Fibroblast of skin of left biceps (primary cell): ENCODE data around the gene AHNAK.

Source experiments
- DNase-seq, 2 experiments: peaks; one replicate each; pipeline ENCODE4 v3.0.0-alpha.2; 2013; ENCODE audit warnings: low read depth in 2 of 2

The AHNAK gene

DNA sequence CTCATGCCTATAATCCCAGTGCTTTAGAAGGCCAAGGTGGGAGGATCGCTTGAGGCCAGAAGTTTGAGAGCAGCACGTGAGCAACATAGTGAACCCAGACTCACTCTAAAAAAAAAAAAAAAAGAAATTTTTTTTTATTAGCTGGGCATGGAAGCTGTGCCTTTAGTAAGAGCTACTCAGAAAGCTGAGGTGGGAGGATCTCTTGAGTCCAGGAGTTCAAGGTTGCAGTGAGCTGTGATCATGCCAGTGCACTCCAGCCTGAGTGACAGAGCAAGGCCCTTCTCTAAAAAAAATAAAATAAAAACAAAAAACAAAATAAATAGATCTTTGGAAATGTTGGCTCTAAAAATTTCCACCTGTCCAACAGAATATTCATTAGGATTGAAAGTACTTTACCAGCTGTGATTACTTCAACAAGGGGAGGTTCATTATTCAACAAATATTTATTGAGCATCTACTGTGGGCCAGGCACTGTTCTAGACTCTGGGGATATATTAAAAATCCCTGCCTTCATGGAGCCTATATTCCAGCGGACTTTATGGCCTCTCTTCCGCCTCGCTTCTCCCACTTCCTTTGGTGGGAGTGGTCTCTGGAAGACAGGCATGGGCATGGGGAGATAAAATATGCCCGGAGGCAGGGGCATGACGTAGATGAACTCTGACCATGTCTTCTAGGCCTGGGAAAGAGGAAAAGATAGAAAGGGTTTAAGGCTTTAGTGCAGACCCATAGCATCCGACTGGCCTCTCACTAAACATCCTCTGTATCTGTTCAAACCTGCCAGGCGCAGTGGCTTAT is 47.9 kb downstream of the AHNAK start:
- DNase-seq: no peak

DNA sequence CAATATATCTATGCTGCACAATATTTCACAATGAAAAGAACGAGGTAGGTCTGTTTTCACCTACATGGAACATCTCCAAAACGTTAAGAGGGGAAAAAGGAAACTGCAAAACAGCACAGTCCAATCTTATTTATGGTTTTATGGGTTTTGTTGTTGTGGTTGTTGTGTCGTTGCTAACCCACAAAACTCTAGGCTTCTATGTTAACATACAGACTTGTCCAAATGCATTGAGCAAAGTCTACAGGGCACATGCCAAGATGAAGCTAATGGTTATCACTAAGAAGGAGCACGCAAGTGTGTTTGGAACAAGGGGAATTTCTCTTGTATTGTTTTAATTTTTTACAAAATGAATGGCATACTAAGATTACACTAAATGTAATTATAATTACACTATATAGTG is 48.6 kb downstream of the AHNAK start:
- no peak for DNase-seq

DNA sequence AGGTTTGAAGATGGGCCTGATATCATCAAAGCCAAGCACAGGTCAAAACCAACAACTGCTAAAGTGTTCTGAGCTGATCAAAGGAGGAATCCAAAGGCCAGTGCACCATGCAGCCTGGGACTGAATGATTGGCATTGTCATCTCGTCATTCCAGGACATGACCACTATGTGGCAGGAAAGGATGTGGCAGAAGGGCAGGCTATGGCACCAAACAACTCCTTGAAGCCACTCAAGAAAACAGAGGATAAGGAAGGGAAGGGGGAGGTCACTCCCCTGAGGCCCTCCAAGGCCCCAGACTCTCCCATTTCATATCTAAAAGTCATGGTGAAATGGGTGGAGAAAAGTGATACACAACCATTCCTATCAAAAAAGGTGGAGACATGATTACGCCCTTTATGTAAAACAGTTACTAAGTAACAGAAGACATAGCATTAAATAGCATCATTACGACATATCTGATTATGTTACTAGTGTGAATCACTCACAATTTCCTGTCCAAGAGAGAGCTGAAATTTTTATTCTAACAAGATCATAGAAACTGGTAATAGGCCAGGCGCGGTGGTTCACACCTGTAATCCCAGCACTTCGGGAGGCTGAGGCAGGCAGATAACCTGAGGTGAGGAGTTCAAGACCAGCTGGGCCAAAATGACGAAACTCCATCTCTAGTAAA is 49.3 kb downstream of the AHNAK start:
- no peak for DNase-seq

DNA sequence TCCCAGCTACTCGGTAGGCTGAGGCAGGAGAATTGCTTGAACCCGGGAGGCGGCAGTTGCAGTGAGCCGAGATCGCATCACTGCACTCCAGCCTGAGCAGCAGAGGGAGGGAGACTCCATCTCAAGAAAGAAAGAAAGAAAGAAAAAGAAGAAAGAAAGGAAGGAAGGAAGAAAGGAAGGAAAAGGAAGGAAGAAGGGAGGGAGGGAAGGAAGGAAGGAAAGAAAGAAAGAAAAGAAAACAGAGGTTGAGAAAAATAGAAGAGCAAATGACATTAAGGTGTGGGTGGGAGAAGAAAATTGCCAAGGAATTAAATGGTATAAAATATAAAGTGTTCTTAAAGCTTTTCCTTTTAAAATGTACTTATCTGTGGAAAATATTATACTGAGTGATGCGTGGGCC is 49.9 kb downstream of the AHNAK start:
- DNase-seq: no peak

DNA sequence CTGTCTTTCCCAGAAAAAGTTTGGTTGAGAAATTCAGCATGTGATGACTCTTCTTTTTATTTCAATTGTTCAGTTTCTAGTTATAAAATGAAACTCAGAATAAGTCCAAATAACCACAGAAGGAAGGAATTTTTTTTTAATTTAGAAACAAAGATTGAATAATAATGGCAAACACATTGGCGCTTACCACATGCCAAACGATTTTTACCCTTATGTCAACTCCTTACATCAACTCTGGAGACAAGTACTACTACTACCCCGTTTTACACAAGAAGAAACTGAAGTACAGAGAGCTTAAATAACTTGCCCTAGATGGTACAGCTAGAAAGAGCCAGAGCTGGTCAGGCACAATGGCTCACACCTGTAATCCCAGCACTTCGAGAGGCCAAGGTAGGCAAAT is 52.4 kb downstream of the AHNAK start:
- no peak for DNase-seq

DNA sequence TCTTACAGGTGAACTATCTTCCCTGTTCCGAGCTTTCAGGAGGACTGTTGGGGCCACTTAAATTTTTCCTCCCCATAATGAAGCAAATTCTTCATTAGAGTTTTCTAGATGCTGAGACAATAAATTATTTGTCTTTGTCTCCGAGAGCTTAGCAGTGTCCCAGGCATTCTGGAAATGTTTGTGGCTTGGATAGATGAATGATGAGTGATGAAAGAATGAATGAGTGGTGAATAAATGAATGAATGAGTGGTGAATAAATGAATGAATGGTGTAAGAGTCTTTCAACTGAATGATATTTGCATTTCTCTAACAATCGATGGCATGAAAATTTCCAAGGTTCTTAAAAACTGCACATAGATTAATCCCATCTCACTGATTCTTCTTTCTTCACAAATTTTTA is 52.8 kb downstream of the AHNAK start:
- no peak for DNase-seq

DNA sequence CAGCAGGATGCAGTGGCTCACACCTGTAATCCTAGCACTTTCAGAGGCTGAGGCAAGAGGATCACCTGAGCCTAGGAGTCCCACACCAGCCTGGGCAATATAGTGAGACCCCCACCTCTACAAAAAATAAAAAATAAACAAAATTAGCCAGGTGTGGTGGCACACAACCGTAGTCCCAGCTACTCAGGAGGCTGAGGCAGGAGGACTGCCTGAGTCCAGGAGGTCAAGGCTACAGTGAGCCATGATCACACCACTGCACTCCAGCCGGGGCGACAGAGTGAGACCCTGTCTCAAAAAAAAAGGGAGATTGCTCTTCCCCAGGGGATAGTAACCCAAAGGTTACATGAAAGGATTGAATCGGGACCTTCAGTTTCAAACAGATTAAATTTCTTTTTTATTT is 54.0 kb downstream of the AHNAK start:
- DNase-seq: no peak

DNA sequence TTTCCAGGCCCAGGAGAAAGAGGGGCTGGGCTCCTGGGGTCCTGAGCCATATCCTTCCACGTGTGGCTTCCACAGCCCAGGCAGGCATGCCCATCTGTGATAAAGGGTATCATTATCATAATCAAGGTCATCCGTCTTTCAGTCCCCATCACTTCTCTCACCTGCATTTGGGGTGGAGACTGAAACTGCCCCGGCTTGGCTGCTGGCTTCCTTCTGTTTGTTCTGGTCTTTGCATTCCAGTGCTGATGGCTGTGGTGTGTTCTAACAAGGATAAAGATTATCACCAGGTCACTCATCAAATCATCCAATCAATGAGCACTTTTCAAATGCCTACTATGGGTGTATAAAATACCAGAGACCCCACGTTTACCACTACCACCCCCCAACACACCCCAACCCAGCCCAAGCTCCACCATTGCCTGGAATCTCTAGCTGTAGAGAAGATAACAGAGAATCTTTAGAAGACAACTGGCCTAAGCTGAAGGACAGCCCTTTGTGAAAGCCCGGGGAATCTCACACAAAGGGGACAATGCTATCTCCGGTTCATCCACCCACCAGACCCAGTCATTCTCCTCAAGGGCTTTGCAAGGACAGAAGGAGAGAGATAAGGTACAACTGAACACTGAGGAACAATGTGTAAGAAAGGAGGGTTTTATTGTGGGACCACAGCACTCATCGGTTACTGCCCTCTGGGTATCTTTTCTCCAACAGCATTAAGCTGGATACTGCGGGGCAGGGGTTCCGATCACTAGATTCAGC is 54.9 kb downstream of the AHNAK start:
- DNase-seq: no peak

DNA sequence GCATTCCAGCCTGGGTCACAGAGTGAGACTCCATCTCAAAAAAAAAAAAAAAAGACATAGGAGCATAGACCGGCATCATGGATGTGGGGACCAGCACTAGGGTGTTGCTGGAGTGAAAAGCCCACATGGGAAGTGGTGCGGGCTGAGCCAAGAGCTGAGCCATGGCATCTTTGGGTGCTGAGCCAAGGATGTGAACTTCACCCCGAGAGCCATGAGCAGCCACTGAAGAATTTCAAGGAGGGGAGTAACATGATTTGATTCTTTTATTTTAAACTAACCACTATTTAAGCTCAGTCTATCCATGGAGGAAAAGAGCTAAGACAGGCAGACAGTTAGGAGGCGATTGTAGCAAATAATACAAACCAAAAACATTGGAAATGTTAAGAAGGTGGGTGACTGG is 57.4 kb downstream of the AHNAK start:
- DNase-seq: no peak

DNA sequence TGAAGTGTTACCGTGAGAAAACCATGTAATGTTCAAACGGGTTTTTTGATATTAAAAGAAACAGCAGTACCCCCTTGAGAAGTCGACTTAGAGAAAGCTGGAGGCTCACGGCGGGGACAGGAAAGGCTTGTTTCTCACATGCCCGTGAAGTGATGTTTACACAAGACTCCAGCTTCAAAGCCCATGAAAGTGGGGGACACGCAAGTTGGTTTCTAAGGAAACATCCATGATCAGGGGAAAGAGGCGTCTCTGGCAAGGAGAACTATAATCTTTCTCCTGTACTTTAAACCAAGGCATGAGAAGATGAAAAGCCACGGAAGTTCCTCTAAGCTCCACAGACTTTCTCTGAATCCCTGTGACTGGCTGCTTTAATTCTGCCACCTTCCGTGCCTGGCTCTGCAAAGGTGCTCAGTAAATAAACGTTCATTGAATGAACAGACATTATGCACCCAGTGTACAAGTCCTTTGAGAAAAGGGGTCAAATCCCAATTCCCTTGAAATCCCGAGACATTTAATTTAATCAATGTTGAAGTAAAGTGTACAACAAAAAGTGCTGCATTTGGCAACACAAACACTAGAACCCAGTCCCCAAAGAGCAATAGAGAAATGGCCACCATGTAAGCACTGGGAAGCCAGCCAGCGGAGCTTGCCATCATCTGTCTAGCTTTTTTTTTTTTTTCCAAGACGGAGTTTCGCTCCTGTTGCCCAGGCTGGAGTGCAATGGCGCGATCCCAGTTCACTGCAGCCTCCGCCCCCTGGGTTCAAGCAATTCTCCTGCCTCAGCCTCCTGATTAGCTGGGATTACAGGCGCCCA is 58.7 kb downstream of the AHNAK start:
- DNase-seq: no peak

DNA sequence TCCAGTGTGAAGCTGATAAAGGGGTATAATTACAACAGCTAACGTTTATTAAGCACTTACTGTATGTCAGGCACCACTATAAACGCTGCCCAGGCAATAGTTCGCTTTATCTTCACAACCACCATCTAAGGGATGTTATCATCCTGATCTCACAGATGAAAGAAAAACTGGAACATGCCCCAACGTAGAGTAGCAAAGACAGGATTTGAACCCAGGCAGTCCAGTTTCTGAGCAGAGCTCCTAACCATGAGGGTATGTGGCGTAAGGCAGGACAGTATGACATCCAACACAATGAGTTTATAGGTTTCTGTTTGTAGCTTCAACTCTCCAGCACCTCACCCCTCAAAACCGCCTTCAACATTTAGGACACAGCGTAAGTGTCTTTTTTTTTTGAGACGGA is 59.5 kb downstream of the AHNAK start:
- no peak for DNase-seq

DNA sequence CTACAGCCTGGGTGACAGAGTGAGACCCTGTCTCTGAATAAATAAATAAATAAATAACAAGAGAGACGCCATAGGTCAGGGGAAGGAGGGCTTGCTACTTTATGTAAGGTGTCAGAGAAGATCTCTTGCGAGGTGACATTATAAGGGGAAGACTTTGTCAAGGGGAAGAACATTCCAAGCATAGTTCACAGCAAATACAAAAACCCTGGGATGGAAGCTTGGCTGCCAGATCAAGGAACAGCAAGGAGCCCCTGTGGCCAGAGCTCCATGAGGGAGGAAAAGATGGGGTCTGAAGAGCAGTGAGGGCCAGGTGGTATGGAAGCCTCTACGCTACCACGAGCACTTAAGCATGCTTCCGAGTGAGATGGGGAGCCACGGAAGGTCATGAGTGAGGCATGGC is 62.3 kb downstream of the AHNAK start:
- no peak for DNase-seq

DNA sequence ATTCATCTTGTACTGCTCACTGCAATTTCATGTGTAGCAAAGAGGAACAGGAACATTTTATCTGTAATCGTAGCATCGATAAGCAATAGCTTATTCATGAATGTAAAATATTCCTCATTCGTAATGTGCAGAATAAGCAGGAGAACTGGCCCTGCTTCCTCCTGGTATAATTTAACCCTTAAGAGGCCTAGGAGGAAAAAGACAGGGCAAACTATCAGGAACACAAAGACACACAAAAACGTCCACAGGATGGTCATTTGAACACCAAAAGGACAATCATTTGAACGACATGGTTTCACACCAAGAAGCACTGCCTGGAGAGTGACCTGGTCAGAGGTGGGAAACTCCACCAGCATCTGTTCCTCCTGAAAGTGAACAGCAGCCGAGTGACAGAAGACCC is 63.9 kb downstream of the AHNAK start:
- DNase-seq: no peak

DNA sequence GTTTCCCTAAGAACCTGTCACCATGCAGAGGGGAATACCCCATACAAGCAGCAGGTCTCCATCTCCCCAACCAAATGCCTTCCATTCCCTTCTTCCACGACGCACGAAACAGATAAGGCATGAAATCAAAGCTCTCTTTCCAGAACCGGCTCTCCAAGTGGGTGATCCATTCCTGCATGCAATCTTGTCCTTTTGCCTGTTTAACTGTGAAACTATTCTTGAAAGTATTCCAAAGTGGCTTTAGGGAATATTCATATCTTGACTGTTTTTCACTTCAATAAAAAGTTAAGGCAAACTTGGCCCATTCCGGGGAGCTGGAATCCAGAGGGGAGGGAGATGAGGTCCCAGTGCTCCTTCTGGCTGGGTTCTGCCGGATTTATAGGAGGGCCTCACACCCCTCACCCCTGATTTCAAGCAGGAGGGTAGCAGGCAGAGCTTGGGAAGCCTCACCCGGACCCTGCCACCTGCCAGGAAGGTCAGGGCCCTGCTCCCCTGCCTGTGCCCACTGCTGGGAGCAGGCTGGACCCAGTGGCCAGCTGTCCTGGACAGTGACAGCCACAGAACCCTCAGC is 66.9 kb downstream of the AHNAK start:
- no peak for DNase-seq

DNA sequence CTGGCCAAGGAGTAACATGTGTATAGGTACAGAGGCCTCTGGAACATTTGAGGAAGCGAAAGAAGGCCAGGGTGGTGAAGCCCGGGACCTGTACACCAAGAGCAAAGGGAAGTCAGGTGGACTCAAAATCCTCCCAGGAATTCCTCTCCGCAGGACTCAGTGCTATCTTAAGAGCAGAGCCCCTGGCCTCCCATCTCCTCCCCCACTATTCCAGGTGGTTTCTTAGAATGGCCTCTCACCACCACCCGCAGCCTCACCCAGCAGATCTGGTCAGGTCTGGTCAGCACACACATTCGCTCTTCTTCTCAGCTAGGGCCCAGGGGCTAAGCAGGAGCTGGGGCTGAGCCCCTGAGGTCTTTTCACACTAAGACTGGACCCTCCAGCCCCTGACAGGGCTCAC is 68.7 kb downstream of the AHNAK start:
- DNase-seq: no peak

DNA sequence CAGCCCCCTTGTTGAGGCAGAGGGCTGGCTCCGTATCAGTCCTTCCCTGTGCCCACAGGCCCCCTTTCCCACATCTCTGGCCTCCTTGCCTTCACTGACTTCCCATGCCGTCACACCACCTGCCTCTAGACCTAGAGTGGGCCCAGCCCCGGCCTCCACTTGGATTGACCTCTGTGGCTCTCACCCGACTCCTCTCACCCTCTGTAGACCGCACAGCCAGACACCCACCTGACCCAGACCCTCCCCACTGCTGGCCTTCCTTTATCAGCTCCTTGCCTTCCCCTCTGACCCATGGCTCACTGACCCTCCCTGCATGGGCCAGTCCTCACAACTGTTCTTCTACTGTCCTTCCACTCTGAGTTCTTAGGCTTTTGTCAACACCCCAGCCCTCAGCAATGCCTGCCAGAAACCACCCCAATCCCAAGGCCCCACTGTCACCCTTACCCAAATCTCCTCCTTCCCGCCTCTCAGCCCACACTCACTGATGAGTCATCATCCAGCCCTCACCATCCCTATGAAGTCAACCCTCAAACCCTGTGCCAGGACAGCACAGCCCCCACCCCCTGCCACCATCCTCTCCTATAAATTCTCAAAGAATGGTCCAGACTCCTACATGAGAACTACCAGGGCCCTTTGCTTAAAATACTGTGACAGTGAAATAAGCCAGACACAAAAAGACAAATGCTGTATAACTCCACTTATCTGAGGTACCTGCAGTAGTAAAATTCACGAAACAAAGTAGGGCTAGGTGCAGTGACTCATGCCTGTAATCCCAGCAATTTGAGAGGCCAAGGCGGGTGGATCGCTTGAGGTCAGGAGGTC is 74.3 kb downstream of the AHNAK start:
- no peak for DNase-seq

DNA sequence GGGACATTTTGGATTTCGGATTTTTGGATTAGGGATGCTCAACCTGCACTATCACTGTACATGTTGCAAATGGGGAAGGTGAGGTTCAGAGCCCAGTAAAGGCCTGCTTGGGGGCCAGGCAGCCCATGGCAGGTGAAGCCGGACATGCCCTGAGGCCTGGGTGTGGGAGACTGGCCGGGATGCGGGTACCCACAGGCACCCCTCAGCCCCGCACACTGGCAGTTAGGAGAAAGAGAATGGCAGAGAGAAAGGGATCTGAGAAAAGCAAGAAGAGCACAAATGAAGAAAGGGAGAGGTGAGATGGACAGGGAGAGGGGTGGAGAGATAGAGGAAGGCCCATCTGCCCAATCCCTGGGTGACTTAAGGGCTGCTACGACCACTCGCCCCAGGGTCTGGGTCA is 75.0 kb downstream of the AHNAK start:
- no peak for DNase-seq

DNA sequence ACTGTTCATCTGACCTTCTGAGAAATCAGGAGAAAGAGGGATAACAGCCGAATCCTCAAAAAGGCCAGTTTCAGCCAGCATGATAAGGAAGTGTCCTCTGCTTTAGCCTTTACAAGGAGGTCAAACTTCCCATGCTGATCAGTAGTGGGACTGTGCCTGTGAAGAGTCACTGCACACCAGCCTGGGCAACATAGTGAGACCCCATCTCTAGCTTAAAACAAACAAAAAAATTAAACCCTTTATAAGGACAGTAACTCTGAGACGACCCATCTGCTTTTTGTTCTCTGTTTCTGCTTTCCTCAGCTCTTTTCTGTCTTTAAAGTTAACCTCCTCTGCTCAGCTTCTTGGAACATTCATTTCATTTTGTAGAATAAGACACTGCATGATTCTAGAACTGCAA is 78.0 kb downstream of the AHNAK start:
- DNase-seq: no peak

DNA sequence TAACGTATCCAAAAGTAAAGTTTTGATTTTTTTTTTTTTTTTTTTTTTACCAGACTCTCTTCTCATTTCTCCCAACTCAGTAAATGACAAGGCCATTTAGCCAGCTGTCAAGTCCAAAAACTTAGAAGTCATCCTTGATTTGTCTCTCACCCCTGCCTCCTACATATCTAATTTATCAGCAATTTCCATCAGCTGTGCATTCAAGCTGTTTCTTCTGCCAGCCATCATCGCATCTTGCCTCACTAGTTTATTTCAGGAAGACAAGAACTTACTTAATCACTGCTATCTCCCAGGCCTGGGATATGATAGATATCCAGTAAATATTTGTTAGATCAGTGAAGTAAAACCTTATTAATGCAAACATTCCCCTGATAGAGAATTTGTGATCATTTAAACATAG is 80.2 kb downstream of the AHNAK start:
- DNase-seq: no peak

DNA sequence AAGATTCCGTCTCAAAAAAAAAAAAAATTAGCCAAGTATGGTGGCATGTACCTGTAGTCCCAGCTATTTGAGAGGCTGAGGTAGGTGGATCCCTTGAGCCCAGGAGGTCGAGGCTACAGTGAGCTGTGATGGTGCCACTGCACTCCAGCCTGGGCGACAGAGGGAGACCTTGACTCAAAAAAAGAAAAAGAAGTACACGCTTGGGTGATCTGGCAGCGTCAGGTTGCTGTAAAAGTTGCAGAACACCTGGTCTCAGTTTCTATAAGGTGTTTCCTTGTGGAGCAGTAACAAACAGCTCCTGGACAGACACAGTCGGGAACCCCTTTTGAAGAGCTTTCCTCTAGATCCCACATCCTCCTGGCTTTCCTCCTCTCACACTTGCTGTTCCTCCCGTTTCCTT is 82.0 kb downstream of the AHNAK start:
- DNase-seq: no peak

DNA sequence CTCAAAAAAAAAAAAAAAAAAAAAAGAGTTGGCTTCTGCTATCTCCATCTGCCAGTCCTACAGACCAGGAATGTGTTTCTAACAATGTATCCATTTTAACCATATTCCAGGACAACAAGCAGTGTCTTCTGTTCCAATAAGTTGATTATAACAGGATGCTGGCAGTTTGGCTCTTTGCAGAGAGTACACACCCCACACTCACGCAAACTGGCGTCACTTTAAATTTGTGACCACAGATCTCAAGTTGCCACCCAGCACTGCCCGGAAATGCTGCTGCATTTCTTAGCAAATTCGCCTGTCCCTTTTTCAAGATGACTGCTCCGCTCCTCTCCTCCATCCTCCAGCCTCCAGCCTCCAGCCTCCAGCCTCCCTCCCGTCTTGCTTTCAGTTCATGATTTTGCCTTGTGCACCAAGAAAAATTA is 83.5 kb downstream of the AHNAK start:
- no peak for DNase-seq
